SK-N-SH (cell line): ENCODE results near the gene HHAT.

Source experiments
- CTCF ChIP-seq: fragments of 200-600 bp; sonication (generic); IDR thresholded peaks from 2 replicates; pipeline ENCODE4 v1.6.1; 2017; ENCODE audit warnings: antibody characterized with exemption, mild to moderate bottlenecking, moderate library complexity
- GATA2 ChIP-seq: sonication (generic); formaldehyde crosslinking; IDR thresholded peaks from 2 replicates; pipeline ENCODE4 v1.5.0; 2020; ENCODE audit warnings: mild to moderate bottlenecking, missing genetic modification reagents
- JUND ChIP-seq: IDR thresholded peaks from 2 replicates; pipeline ENCODE4 v1.4.0; 2012
- MXI1 ChIP-seq: IDR thresholded peaks from 2 replicates; pipeline ENCODE4 v1.6.1; 2012; ENCODE audit warnings: mild to moderate bottlenecking, low read depth, low read length, improper control_type of control experiment
- NRF1 ChIP-seq: IDR thresholded peaks from 2 replicates; pipeline ENCODE4 v1.6.1; 2012; ENCODE audit warnings: low read depth, mild to moderate bottlenecking, low read length
- PBX3 ChIP-seq: IDR thresholded peaks from 2 replicates; pipeline ENCODE4; 2012
- POLR2AphosphoS5 ChIP-seq: IDR thresholded peaks from 2 replicates; pipeline ENCODE4 v1.6.1; 2012; ENCODE audit warnings: low read depth, low read length
- RAD21 ChIP-seq: IDR thresholded peaks from 2 replicates; pipeline ENCODE4 v1.6.1; 2012; ENCODE audit warnings: mild to moderate bottlenecking, low read length
- RCOR1 ChIP-seq: fragments of 150-350 bp; IDR thresholded peaks from 2 replicates; pipeline ENCODE4 v1.6.1; 2017; ENCODE audit warnings: antibody characterized with exemption, low read length
- RFX5 ChIP-seq: IDR thresholded peaks from 2 replicates; pipeline ENCODE4 v1.6.1; 2012; ENCODE audit warnings: mild to moderate bottlenecking, improper control_type of control experiment, low read length
- SIN3A ChIP-seq: IDR thresholded peaks from 2 replicates; pipeline ENCODE4 v1.6.1; 2012; ENCODE audit warnings: low read depth, mild to moderate bottlenecking, low read length, moderate library complexity, borderline replicate concordance
- TF ChIP-seq, protein P1 (sequence below): IDR thresholded peaks from 2 replicates; pipeline ENCODE4 v1.4.0; 2012; ENCODE audit warnings: low read depth

GRCh38 chr1:210603123-210603522, 274.4 kb downstream of the HHAT start:
- TF ChIP-seq JUND, result no peak
- no peak for TF ChIP-seq CTCF
- no peak for TF ChIP-seq RFX5
- TF ChIP-seq MXI1, result no peak
- TF ChIP-seq, protein P1, sequence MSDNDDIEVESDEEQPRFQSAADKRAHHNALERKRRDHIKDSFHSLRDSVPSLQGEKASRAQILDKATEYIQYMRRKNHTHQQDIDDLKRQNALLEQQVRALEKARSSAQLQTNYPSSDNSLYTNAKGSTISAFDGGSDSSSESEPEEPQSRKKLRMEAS, result no peak
- TF ChIP-seq PBX3, result no peak
- no peak for TF ChIP-seq POLR2AphosphoS5
- no peak for TF ChIP-seq SIN3A
- TF ChIP-seq RAD21, result no peak
- TF ChIP-seq NRF1, result no peak
- no peak for TF ChIP-seq GATA2 (CRISPR knock-in tag)
- TF ChIP-seq RCOR1, result no peak
